Measurements from ENCODE around the gene RNF26.

Gene RNF26

GRCh38 chr11:119363081-119363850 lies 28.9 kb downstream of the RNF26 start:
- TF ChIP-seq, protein P1, sequence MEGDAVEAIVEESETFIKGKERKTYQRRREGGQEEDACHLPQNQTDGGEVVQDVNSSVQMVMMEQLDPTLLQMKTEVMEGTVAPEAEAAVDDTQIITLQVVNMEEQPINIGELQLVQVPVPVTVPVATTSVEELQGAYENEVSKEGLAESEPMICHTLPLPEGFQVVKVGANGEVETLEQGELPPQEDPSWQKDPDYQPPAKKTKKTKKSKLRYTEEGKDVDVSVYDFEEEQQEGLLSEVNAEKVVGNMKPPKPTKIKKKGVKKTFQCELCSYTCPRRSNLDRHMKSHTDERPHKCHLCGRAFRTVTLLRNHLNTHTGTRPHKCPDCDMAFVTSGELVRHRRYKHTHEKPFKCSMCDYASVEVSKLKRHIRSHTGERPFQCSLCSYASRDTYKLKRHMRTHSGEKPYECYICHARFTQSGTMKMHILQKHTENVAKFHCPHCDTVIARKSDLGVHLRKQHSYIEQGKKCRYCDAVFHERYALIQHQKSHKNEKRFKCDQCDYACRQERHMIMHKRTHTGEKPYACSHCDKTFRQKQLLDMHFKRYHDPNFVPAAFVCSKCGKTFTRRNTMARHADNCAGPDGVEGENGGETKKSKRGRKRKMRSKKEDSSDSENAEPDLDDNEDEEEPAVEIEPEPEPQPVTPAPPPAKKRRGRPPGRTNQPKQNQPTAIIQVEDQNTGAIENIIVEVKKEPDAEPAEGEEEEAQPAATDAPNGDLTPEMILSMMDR (IDR thresholded peaks at IDR 0.05; ENCODE audit: insufficient read depth, low read length, missing control alignments), result no peak
- no peak for DNase-seq (ENCODE audit: low read depth, low spot score)
- ChIA-PET POLR2A (interaction anchor here (0.5 kb wide), 1 partner anchor 9 kb away, joined by 3 read pairs; no protein-coding TSS in a partner anchor), CTCF (interaction anchor here (0.9 to 8.7 kb wide), 10 partner anchors 6 to 171 kb away, joined by 3 to 141 read pairs (median 12); partner anchors contain the start of genes C1QTNF5 and USP2)
- no peak overlapping the region; the same call in 1 of the 2 replicates for H3K4me3 ChIP-seq (ENCODE audit: low read depth, low read length)

DNA sequence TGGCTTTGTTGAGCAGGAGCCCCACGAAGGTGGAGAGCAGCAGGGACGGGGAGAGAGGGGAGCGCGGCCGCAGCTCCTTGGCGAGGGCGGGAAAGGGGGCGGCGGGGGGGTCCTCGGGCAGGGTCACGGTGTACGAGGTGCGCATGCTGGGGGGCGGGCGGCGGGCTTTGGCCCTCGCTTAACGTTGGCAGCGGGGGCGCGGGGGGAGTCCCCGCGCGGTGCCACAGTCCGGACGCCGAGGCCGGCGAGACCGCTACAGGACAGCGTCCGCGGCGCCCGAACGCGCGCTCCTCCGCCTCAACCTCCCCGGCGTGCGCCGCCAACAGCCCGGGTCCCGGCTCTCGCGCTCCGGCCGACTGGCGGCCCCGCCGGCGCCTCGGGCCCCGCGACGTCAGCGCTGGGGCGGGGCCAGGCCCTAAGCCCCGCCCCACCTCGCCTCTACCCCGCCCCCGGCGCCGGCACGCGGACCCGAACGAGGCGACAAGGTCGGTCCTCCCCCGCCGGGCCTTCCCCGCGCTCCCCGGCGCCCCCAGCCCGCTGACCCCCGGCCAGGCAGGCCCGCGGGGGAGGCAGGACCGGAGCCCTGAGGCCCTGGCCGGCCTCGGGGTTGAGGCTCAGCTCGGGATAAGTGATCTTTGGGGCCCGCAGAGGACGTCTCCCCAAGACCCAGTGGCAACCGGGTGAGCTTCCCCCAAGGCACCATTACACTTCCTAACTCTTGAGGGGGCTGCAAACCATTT lies 29.7 kb downstream of the RNF26 start:
- TF ChIP-seq, protein P1 (IDR thresholded peaks at IDR 0.05; ENCODE audit: insufficient read depth, low read length, missing control alignments), result no peak
- CTCF ChIA-PET, result interaction anchor here (0.6 to 20.8 kb wide), 17 partner anchors 7 to 170 kb away, joined by 3 to 358 read pairs (median 7); partner anchors contain the start of genes C1QTNF5, MFRP and USP2
- DNase-seq (ENCODE audit: low read depth, low spot score), result no peak
- H3K4me3 ChIP-seq (ENCODE audit: low read depth, low read length), result peak overlapping the region; percentile 50
- POLR2A ChIA-PET, result no interaction called here

GRCh38 chr11:119365071-119365591 lies 30.8 kb downstream of the RNF26 start:
- no peak for DNase-seq (ENCODE audit: low read depth, low spot score)
- TF ChIP-seq, protein P1 (IDR thresholded peaks at IDR 0.05; ENCODE audit: insufficient read depth, low read length, missing control alignments), result no peak
- POLR2A ChIA-PET, result interaction anchor here (0.7 to 1.0 kb wide), 4 partner anchors 9 to 105 kb away, joined by 3 to 4 read pairs (median 4); no protein-coding TSS in a partner anchor
- H3K4me3 ChIP-seq (ENCODE audit: low read depth, low read length), result no peak overlapping the region
- CTCF ChIA-PET, result interaction anchor here (1.0 to 20.8 kb wide), 11 partner anchors 8 to 115 kb away, joined by 3 to 358 read pairs (median 7); partner anchors contain the start of genes C1QTNF5, MFRP and USP2

- POLR2A ChIA-PET, result interaction anchor here (0.6 kb wide), 1 partner anchor 8 kb away, joined by 3 read pairs; no protein-coding TSS in a partner anchor
- DNase-seq (ENCODE audit: low read depth, low spot score), result no peak
- CTCF ChIA-PET, result interaction anchor here (1.0 to 21.7 kb wide), 7 partner anchors 10 to 161 kb away, joined by 4 to 425 read pairs (median 141); partner anchors contain the start of genes C1QTNF5, CBL, MFRP and USP2
- TF ChIP-seq, protein P1 (IDR thresholded peaks at IDR 0.05; ENCODE audit: insufficient read depth, low read length, missing control alignments), result no peak
- no peak overlapping the region for H3K4me3 ChIP-seq (ENCODE audit: low read depth, low read length)
Observed at GRCh38 chr11:119366690-119367620, 32.6 kb downstream of the RNF26 start.

- DNase-seq (ENCODE audit: low read depth, low spot score), result no peak
- POLR2A ChIA-PET, result interaction anchor here (0.6 kb wide), 1 partner anchor 8 kb away, joined by 3 read pairs; no protein-coding TSS in a partner anchor
- CTCF ChIA-PET, result interaction anchor here (1.3 to 21.7 kb wide), 8 partner anchors 10 to 162 kb away, joined by 4 to 425 read pairs (median 86); partner anchors contain the start of genes C1QTNF5, CBL, MFRP and USP2
- H3K4me3 ChIP-seq (ENCODE audit: low read depth, low read length), result no peak overlapping the region
- TF ChIP-seq, protein P1 (IDR thresholded peaks at IDR 0.05; ENCODE audit: insufficient read depth, low read length, missing control alignments), result no peak
Observed at GRCh38 chr11:119367661-119368120, 33.4 kb downstream of the RNF26 start.

All from AG04449 (cell line).